Liver (tissue), 3 donors: ENCODE measurements around the gene ACVR1.
"Not testable (repeated sequence)": the region's sequence is repeated elsewhere in the genome, so short reads cannot be mapped to it uniquely, and the experiment has no call there.

Source experiments
- EGR1 ChIP-seq, 2 donors: IDR thresholded peaks; 2 replicates each; pipeline ENCODE4 v1.6.1; 2016 to 2018; ENCODE audit warnings: antibody characterized with exemption in 2 of 2, low read depth in 2 of 2
- FOXA1 ChIP-seq: IDR thresholded peaks from 2 replicates; pipeline ENCODE4 v1.6.1; 2016; ENCODE audit warnings: antibody characterized with exemption
- RAD21 ChIP-seq, 2 donors: IDR thresholded peaks; 2 replicates each; pipeline ENCODE4 v1.6.1; 2016; ENCODE audit warnings: antibody characterized with exemption in 2 of 2, mild to moderate bottlenecking in 2 of 2
- TF ChIP-seq, protein P1 (sequence below): fragments of 150-350 bp; IDR thresholded peaks from 2 replicates; pipeline ENCODE4 v1.5.1; 2017; ENCODE audit warnings: improper control_type of control experiment, low read depth, low read length; ENCODE audit not compliant: missing input control
- TF ChIP-seq, protein P2 (sequence below): IDR thresholded peaks from 2 replicates; pipeline ENCODE4 v1.6.1; 2016; ENCODE audit warnings: antibody characterized with exemption
- donor health status: healthy.
- donor health status: healthy.

DNA sequence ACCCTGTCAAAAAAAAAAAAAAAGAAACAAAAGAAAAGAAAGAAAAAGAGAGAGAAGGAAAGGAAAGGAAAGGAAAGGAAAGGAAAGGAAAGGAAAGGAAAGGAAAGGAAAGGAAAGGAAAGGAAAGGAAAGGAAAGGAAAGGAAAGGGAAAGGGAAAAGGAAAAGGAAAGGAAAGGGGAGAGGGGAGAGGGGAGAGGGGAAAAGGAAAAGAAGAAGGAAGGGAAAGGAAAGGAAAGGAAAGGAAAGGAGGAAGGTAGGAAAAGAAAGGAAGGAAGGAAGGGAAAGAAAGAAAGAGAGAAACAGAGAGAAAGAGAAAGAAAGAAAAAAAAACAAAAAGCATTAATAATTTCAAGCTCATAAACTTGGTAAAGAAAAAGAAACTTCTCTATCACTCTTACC, 49.5 kb downstream of the ACVR1 start:
- TF ChIP-seq, protein P1, sequence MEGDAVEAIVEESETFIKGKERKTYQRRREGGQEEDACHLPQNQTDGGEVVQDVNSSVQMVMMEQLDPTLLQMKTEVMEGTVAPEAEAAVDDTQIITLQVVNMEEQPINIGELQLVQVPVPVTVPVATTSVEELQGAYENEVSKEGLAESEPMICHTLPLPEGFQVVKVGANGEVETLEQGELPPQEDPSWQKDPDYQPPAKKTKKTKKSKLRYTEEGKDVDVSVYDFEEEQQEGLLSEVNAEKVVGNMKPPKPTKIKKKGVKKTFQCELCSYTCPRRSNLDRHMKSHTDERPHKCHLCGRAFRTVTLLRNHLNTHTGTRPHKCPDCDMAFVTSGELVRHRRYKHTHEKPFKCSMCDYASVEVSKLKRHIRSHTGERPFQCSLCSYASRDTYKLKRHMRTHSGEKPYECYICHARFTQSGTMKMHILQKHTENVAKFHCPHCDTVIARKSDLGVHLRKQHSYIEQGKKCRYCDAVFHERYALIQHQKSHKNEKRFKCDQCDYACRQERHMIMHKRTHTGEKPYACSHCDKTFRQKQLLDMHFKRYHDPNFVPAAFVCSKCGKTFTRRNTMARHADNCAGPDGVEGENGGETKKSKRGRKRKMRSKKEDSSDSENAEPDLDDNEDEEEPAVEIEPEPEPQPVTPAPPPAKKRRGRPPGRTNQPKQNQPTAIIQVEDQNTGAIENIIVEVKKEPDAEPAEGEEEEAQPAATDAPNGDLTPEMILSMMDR: not testable (repeated sequence)
- not testable (repeated sequence) for TF ChIP-seq FOXA1; RAD21 (IDR thresholded peaks at IDR 0.05); EGR1 (IDR thresholded peaks at IDR 0.05; ENCODE audit: low read depth in 2 of 2)
- TF ChIP-seq, protein P2, sequence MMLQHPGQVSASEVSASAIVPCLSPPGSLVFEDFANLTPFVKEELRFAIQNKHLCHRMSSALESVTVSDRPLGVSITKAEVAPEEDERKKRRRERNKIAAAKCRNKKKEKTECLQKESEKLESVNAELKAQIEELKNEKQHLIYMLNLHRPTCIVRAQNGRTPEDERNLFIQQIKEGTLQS: not testable (repeated sequence)
